ENCODE results near the gene CEND1.

CEND1 gene

GRCh38 chr11:827146-827896 is 37.4 kb upstream of the CEND1 start:
- DNase-seq = no peak

- no peak for DNase-seq
Observed at GRCh38 chr11:826836-827145, 36.9 kb upstream of the CEND1 start.

GRCh38 chr11:826227-826621 is 36.3 kb upstream of the CEND1 start:
- DNase-seq = no peak

GRCh38 chr11:825366-826226 is 35.7 kb upstream of the CEND1 start:
- no peak for DNase-seq

- DNase-seq = no peak
Observed at GRCh38 chr11:824942-825341, 35.1 kb upstream of the CEND1 start.

- no peak for DNase-seq
Observed at GRCh38 chr11:824292-824880, 34.5 kb upstream of the CEND1 start.

- DNase-seq = no peak
Observed at GRCh38 chr11:823441-824291, 33.8 kb upstream of the CEND1 start.

GRCh38 chr11:821512-822371 is 31.9 kb upstream of the CEND1 start:
- DNase-seq = no peak

- DNase-seq = no peak
Observed at GRCh38 chr11:820655-821511, 31.0 kb upstream of the CEND1 start.

- DNase-seq = peak; percentile 85
Observed at GRCh38 chr11:819943-820649, 30.2 kb upstream of the CEND1 start.

- peak; percentile 93 for DNase-seq
Observed at GRCh38 chr11:819129-819931, 29.4 kb upstream of the CEND1 start.

GRCh38 chr11:818396-819128 is 28.7 kb upstream of the CEND1 start, which contains the start of gene PNPLA2:
Gene PNPLA2 (plus strand): TSS chr11:818914. CDS start chr11:819719, 805 bp downstream.
- DNase-seq = no peak

GRCh38 chr11:816433-816779 is 26.5 kb upstream of the CEND1 start:
- DNase-seq = no peak

- no peak for DNase-seq
Observed at GRCh38 chr11:815675-816432, 26.0 kb upstream of the CEND1 start.

- DNase-seq = no peak
Observed at GRCh38 chr11:813456-814096, 23.7 kb upstream of the CEND1 start.

GRCh38 chr11:813072-813455 is 23.2 kb upstream of the CEND1 start:
- DNase-seq = no peak

GRCh38 chr11:812390-812789 is 22.5 kb upstream of the CEND1 start:
- DNase-seq = no peak

All from femur (tissue), 1 donor.